GM20000 (cell line): Measurements from ENCODE around the gene SLC6A3.

Source experiments
- DNase-seq: peaks from one replicate; pipeline ENCODE4 v3.0.0; 2012; ENCODE audit warnings: low spot score
- TF ChIP-seq, protein P1 (sequence below): IDR thresholded peaks from 2 replicates; pipeline ENCODE4 v1.5.1; 2012; ENCODE audit warnings: mild to moderate bottlenecking, control low read depth; ENCODE audit errors: extremely low read depth, missing control alignments

Gene SLC6A3

DNA sequence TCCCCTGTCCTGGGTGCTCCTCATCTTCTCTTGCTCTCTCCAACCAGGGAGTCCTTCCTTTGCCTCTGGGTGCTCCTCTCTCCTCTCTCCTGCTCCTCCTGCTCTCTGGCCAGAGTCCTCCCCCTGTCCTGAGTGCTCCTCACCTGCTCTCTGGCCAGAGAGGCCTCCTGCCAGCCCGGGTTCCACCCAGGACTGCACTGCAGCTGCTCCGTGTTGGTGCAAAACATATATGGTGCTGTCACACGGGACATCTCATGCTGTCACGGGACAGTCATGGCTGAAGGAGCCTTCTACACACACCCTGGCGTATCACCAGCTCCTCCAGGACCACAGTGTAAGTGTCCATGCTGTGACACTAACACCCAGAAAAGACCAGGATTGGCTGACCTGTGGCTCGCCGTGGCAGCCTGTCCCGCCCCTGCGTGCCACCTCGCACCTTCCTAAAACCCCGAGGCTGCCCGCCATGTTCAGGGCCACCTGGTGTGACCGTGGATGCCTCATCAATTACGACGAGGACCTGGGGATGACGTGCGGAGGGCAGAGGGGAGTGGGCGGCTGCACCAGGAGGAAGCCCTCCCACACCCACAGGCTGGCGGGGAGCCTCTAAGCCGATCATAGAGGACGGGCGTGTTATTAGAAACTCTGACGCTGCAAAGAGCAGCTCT, 27.9 kb upstream of the SLC6A3 start:
- no peak for DNase-seq
- TF ChIP-seq, protein P1, sequence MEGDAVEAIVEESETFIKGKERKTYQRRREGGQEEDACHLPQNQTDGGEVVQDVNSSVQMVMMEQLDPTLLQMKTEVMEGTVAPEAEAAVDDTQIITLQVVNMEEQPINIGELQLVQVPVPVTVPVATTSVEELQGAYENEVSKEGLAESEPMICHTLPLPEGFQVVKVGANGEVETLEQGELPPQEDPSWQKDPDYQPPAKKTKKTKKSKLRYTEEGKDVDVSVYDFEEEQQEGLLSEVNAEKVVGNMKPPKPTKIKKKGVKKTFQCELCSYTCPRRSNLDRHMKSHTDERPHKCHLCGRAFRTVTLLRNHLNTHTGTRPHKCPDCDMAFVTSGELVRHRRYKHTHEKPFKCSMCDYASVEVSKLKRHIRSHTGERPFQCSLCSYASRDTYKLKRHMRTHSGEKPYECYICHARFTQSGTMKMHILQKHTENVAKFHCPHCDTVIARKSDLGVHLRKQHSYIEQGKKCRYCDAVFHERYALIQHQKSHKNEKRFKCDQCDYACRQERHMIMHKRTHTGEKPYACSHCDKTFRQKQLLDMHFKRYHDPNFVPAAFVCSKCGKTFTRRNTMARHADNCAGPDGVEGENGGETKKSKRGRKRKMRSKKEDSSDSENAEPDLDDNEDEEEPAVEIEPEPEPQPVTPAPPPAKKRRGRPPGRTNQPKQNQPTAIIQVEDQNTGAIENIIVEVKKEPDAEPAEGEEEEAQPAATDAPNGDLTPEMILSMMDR: no peak

DNA sequence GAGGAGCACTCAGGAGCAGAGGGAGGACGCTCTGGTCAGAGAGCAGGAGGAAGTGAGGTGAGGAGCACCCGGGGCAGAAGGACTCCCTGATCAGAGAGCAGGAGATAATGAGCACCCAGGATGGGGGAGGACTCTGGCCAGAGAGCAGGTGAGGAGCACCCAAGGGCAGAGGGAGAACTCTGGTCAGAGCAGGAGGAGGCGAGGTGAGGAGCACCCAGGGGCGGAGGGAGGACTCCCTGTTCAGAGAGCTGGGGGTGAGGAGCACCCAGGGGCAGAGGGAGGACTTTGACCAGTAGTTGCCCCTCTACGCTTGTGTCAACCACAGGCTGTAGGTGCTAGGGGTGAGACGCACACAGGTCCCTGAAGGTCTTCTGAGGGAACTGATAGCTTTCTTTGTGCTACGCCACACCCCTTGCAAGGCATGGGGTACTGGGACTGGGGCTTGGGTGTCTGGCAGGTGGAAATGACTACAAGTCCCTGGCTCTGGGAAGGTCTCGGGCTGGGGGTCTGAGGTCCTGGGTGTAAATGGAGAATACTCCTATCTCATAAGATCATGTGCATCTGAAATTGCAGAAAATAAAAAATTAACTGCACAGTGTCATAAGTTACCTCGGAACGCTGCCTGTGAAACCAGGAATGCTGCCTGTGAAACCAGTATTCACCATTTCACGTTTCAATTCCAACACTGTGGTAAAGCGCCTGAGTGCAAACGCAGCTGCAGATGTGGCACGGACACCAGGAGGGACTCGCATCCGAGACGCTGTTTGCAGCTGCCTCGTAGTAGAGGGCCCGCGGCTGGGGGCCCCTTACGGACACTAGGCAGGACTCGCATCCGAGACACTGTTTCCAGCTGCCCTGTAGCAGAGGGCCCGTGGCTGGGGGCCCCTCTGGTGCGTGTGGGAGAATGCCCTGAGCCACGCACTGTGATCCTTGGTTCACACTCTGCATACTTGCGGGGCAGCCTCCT, 27.0 kb upstream of the SLC6A3 start:
- TF ChIP-seq, protein P1: no peak
- DNase-seq: no peak

DNA sequence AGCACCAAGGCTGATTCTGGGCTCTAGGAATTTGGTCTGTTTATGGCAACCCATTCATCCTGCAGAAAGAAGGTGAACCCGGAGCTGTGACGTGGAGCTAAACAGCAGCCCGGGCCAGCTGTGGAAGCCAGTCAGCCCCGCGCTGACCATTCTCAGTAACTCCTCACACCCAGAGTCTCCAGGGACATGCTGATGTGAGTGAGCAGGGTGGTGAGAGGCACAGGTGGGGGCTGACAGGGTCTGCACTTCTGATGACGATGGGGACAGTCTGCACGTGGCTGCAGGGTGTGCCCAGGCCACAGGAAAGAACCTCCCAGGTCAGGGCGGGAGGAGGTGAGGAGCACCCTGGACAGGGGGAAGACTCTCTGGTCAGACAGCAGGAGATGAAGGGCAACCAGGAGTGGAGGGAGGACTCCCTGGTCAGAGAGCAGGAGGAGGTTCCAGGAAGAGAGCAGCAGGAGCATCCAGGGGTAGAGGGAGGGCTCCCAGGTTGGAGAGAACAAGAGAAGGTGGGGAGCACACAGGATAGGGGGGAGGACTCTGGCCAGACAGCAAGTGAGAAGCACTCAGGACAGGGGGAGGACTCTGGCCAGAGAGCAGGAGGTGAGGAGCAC, 26.1 kb upstream of the SLC6A3 start:
- DNase-seq: no peak

DNA sequence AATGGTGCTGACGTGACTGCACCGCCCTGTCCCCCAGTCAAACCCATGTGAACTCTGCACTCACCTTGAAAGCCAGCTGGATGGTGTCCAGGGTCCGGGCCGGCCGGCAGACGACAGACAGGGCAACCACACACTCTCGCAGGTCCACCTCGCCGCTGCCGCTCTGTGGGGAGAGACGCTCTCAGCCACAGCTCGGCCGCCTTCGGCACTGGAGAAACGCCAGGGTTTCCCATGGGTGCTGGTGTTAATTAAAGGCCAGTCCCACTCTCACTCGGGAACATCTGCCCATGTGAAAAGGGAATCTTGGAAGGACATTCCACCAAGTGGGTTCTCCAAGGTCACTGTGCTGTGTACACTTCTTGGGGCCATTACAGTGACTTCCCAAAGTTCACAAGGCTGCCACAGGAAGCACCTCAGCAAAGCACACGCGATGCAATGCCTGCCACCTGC, 25.5 kb upstream of the SLC6A3 start:
- DNase-seq: no peak
- TF ChIP-seq, protein P1: no peak

More for the DNA sequence above, 26.1 kb upstream of the SLC6A3 start:
- TF ChIP-seq, protein P1: no peak

DNA sequence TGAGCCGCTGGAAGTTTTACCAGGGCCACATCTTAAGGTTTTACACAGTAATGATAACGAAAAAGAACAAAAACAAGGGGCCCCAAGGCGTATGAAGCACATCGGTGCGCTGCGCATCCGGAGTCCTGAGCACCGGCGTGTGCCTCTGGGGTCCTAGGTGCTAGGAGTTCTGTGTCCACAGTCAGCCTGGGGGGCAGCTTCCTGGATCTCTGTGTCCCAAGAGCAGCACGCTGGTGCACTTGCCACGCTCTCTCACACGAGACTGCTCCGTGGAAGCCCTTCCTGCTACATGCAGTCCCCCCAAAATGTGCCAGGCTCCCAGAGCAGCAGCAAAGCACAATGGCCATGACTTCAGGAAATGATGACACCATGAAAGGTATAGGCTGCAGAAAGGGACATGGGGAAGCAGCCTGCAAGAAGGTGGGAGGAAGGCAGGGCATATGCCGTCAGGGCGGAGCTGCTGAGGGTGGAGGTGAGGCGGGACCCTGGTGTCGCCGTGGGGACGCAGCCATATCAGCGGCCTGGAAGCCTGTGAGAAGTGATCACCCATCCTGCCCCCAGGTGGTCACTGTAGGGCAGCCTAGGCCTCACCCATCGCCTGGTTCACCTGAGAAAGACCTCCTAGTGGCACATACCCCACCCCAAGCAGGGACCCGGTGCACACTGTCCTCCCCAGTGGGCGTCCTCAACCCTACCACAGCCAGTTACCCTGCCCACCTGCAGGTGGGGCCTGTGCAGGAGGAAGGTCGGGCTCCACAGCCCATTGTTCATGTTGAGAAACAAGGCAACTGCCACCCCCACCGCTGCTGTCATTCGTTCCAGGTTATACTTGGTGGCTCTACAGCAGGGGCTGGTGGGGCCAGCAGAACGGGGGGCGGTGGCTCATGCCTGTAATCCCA, 23.6 kb upstream of the SLC6A3 start:
- TF ChIP-seq, protein P1: no peak
- no peak for DNase-seq

DNA sequence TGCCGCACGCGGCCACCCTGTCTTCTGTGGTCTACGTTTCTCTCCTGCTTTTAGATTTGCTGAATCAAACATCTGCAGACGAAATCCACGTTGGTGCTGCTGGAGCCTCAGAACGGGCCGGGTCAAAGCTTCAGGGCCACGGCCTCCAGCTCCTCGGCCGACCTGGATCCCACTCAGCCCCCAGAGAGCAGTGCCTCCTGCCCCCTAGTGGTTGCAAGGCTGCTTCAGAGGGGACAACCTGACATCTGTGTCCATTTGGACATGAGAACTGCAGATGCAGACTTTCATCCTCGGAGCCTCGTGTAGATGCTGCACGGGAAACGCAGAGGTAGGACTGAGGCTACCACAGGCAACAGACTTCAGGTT, 23.0 kb upstream of the SLC6A3 start:
- no peak for DNase-seq
- TF ChIP-seq, protein P1: peak; percentile 6
